ENCODE results near the gene METTL27.
"Not testable (repeated sequence)": the region's sequence is repeated elsewhere in the genome, so short reads cannot be mapped to it uniquely, and the experiment has no call there.

METTL27 gene

DNA sequence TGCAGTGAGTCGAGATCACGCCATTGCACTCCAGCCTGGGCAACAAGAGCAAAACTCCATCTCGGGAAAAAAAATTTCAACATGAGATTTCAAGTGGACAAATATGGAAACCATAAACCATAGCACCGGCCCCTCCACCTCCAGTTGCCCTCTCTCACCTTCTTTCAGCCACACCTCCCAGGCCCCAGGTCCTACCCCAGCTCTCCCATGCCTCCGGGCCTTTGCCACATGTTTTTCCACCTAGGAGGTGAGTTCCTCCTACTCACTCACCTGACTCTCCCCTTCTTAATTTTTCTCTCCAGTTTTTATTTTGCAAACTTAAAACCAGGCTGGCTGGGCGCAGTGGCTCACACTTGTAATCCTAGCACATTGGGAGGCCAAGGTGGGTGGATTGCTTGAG is 25.2 kb downstream of the METTL27 start:
- DNase-seq = no peak

DNA sequence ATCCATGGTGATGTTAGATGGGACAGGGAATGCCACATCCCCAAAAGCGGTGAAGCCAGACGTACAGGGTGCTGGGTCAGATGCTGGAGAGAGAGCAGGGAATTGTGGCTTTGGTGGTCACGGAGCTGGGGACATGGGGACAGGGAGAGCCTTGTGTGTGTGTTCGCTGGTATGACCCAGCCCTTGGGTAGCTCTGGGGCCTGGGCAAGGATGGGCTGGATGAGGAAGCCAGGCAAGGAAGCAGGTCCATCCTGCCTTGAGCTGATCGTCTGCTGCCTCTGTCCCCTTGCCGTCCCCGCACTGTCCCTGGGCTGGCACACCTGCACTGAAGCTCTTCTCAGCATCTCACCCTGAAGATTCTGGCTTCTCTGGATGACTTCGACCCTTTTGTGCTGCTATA is 26.9 kb downstream of the METTL27 start:
- no peak for DNase-seq

DNA sequence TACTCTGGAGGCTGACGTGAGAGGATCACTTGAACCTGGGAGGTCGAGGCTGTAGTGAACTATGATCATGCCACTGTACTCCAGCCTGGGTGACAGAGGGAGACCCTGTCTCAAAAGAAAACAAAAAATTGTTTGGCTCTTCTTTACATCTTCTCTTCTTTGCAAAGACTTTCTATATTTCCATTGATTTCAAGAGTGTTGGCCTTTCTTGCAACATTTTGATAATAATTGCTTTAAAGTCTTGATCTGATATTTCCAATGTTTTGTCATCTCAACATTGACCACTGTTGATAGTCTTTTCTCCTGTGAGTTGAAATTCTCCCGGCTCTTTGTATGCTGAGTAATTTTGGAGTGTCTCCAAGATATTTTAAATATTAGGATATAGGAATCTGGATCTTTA is 29.3 kb downstream of the METTL27 start:
- DNase-seq = no peak

- DNase-seq = peak; percentile 76
These were observed 30.6 kb downstream of the METTL27 start for GRCh38 chr7:73811760-73812168.

- DNase-seq = no peak
These were observed 31.3 kb downstream of the METTL27 start for GRCh38 chr7:73810998-73811360.

DNA sequence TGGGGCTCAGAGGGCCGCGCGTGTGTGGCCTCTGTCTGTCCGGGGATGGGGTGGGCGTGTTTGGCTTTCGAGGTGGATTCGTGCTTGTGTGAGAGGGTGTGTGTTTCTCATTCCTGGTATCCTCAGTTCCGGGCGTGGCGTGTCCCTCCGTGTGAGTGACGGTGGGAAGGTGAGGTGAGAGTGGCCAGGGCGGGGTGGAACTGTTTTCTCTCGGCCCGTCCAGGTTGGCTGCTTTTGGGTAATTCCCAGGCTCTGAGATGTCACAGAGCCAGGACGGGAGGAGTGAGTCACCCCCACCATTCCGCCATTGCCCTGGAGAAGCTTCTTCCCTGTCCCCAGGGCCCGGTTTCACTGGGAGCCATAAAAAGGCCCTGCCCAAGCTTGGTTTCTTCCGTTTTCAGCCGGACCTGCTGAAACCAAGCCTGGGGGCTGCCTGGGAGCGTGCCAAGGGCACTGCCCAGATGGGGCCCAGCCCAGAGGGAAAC is 32.8 kb downstream of the METTL27 start:
- DNase-seq = no peak

DNA sequence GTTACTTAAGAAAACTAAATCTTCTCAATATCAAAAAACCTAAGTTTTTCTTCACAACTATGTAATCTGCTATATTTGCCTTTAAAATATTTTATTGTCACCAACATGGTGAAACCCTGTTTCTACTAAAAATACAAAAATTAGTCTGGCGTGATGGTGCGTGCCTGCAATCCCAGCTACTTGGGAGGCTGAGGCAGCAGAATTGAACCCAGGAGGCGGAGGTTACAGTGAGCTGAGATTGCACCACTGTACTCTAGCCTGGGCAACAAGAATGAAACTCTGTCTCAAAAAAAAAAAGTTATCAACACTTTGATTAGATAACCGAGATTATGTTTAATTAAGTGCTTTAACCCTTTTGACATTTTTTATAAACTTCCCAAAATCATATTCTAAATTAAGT is 39.9 kb downstream of the METTL27 start:
- no peak for DNase-seq

DNA sequence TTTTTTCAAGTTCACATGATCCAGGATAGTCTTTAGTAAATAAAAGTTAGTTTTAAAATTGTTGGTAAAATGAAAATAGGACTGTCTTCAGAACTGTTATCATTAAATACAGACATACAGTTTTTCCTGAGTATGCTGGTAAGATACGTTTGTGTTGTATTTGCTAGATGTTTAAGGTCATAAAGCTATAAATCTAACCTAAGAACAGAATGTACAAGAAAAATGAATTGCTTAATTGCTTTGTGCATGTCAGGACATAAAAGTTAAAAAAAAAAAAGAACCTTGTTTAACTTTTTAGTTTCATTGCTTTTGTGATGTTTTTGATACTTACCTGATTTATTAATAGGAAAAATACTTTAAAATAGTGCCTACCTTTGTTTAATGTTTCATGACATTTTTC is 40.7 kb downstream of the METTL27 start:
- DNase-seq = no peak

GRCh38 chr7:73799282-73800141 is 42.8 kb downstream of the METTL27 start:
- no peak for DNase-seq

- not testable (repeated sequence) for DNase-seq
These were observed 45.1 kb downstream of the METTL27 start for GRCh38 chr7:73797176-73797575.

- not testable (repeated sequence) for DNase-seq
These were observed 45.7 kb downstream of the METTL27 start for GRCh38 chr7:73796656-73797055.

GRCh38 chr7:73795188-73795587 is 47.1 kb downstream of the METTL27 start:
- DNase-seq = not testable (repeated sequence)

DNA sequence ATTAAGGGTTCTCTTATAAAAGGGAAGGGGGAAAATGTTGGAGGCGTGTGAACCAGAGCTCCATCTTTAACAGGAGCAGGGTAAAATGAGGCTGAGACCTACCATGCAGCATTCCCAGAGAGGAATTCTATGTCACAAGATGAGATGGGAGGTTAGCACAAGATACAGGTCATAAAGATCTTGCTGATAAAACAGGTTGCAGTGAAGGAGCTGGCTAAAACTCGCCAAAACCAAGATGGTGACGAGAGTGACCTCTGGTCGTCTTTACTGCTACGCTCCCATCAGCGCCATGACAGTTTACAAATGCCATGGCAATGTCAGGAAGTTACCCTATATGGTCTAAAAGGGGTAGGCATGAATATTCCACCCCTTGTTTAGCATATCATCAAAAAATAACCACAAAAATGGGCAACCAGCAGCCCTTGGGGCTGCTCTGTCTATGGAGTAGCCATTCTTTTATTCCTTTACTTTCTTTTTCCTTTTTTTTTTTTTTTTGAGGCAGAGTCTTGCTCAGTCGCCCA is 51.1 kb downstream of the METTL27 start:
- not testable (repeated sequence) for DNase-seq

GRCh38 chr7:73789051-73789450 is 53.3 kb downstream of the METTL27 start:
- no peak for DNase-seq

- DNase-seq = not testable (repeated sequence)
These were observed 54.6 kb downstream of the METTL27 start for GRCh38 chr7:73787786-73788048.

DNA sequence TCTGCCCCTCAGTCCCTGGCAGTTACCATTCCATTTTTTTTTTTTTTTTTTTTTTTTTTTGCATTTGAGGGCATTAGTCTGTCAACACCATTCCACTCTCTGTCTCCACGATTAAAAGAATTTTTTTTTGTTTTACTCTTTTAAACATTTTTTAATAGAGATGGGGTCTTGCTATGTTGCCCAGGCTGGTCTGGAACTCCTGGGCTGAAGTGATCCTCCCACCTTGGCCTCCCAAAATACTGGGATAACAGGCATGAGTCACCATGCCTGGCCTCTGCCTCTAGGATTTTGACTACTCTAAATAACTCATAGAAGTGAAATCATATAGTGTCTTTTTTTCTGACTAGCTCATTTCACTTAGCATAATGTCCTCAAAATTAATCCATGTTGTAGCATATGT is 55.7 kb downstream of the METTL27 start:
- DNase-seq = no peak
